Left lobe of liver (tissue), 2 donors: ENCODE measurements around the gene AHI1. TPM values are rescaled to one million over a fixed set of nuclear protein-coding genes. Genes with fewer than 3 reads are reported as not detected.

Experiments
- ATAC-seq: fragments of 200-7000 bp; cut with Tn5 transposase; one replicate; pipeline ENCODE4 v1.9.1; 2020; ENCODE audit warnings: mild to moderate bottlenecking, moderate library complexity
- DNase-seq: peaks from one replicate; pipeline ENCODE4 v3.0.0-alpha.2; 2020; ENCODE audit warnings: low spot score
- total RNA-seq: library from RNA; stranded (reverse); gene quantifications from one replicate; pipeline ENCODE4 v1.2.1, GENCODE V29; 2021
- donor health status: DM: no; HTN: no; CAD: no; lungs with moderate emphysema.
- donor health status: DM: no; HTN: yes; CAD: no.

AHI1 gene
- total RNA-seq, 1 donor from 2014 or later = 10.2 TPM

- DNase-seq (no peak), ATAC-seq (no peak)
These were observed 32.9 kb downstream of the AHI1 start for GRCh38 chr6:135464634-135465033.

- ATAC-seq = no peak
- DNase-seq = no peak
These were observed 36.3 kb downstream of the AHI1 start for GRCh38 chr6:135461208-135461607.

GRCh38 chr6:135458051-135458450 is 39.5 kb downstream of the AHI1 start:
- no peak for DNase-seq
- no peak for ATAC-seq

GRCh38 chr6:135451617-135452190 is 45.8 kb downstream of the AHI1 start:
- ATAC-seq = peak; percentile 77

GRCh38 chr6:135449246-135449645 is 48.3 kb downstream of the AHI1 start:
- DNase-seq (no peak), ATAC-seq (no peak)

More at GRCh38 chr6:135451617-135452190, 45.8 kb downstream of the AHI1 start:
- DNase-seq = no peak

- no peak for ATAC-seq
- no peak for DNase-seq
These were observed 57.3 kb downstream of the AHI1 start for GRCh38 chr6:135440087-135440792.

GRCh38 chr6:135439549-135439948 is 58.0 kb downstream of the AHI1 start:
- no peak for DNase-seq
- no peak for ATAC-seq

- ATAC-seq = no peak
These were observed 58.5 kb downstream of the AHI1 start for GRCh38 chr6:135438907-135439535.

GRCh38 chr6:135434991-135435390 is 62.5 kb downstream of the AHI1 start:
- ATAC-seq (no peak), DNase-seq (no peak)

More at GRCh38 chr6:135438907-135439535, 58.5 kb downstream of the AHI1 start:
- DNase-seq = no peak

GRCh38 chr6:135434095-135434494 is 63.4 kb downstream of the AHI1 start:
- ATAC-seq (no peak), DNase-seq (no peak)

GRCh38 chr6:135428078-135428477 is 69.5 kb downstream of the AHI1 start:
- ATAC-seq = no peak
- no peak for DNase-seq

GRCh38 chr6:135426833-135427232 is 70.7 kb downstream of the AHI1 start:
- DNase-seq = no peak
- ATAC-seq = no peak

GRCh38 chr6:135424385-135424784 is 73.2 kb downstream of the AHI1 start:
- ATAC-seq = no peak
- DNase-seq = no peak

- ATAC-seq = peak; percentile 97
- DNase-seq = no peak
These were observed 73.9 kb downstream of the AHI1 start for GRCh38 chr6:135423649-135424128.

GRCh38 chr6:135419162-135419561 is 78.4 kb downstream of the AHI1 start:
- no peak for DNase-seq

GRCh38 chr6:135418040-135418760 is 79.3 kb downstream of the AHI1 start:
- no peak for DNase-seq
- ATAC-seq = no peak

More at GRCh38 chr6:135419162-135419561, 78.4 kb downstream of the AHI1 start:
- no peak for ATAC-seq

- DNase-seq = no peak
- ATAC-seq = no peak
These were observed 84.8 kb downstream of the AHI1 start for GRCh38 chr6:135412761-135413160.

- ATAC-seq (no peak), DNase-seq (no peak)
These were observed 85.7 kb downstream of the AHI1 start for GRCh38 chr6:135411849-135412248.

GRCh38 chr6:135411339-135411738 is 86.2 kb downstream of the AHI1 start:
- no peak for DNase-seq
- no peak for ATAC-seq

- DNase-seq = no peak
- no peak for ATAC-seq
These were observed 86.7 kb downstream of the AHI1 start for GRCh38 chr6:135410856-135411255.

GRCh38 chr6:135403584-135403983 is 94.0 kb downstream of the AHI1 start:
- DNase-seq (no peak), ATAC-seq (no peak)
